Measurements from ENCODE around the gene CASK.
"Not testable (repeated sequence)": the region's sequence is repeated elsewhere in the genome, so short reads cannot be mapped to it uniquely, and the experiment has no call there.

Gene CASK

GRCh38 chrX:41553688-41554087, 369.7 kb downstream of the CASK start:
- DNase-seq = no peak

- DNase-seq = no peak
These were observed 374.9 kb downstream of the CASK start for GRCh38 chrX:41548411-41548810.

GRCh38 chrX:41543668-41544067, 379.7 kb downstream of the CASK start:
- no peak for DNase-seq

GRCh38 chrX:41543025-41543424, 380.3 kb downstream of the CASK start:
- DNase-seq = no peak

- DNase-seq = no peak
These were observed 380.8 kb downstream of the CASK start for GRCh38 chrX:41542536-41542935.

- no peak for DNase-seq
These were observed 381.2 kb downstream of the CASK start for GRCh38 chrX:41542135-41542534.

GRCh38 chrX:41541386-41541785, 382.0 kb downstream of the CASK start:
- DNase-seq = no peak

GRCh38 chrX:41538707-41539106, 384.6 kb downstream of the CASK start:
- DNase-seq = no peak

- no peak for DNase-seq
These were observed 393.3 kb downstream of the CASK start for GRCh38 chrX:41530085-41530484.

- no peak for DNase-seq
These were observed 394.1 kb downstream of the CASK start for GRCh38 chrX:41529221-41529620.

GRCh38 chrX:41528784-41529183, 394.6 kb downstream of the CASK start:
- no peak for DNase-seq

- DNase-seq = no peak
These were observed 396.4 kb downstream of the CASK start for GRCh38 chrX:41526925-41527324.

GRCh38 chrX:41526271-41526670, 397.1 kb downstream of the CASK start:
- DNase-seq = no peak

GRCh38 chrX:41522671-41523070, 400.7 kb downstream of the CASK start:
- no peak for DNase-seq

- DNase-seq = no peak
These were observed 401.3 kb downstream of the CASK start for GRCh38 chrX:41522081-41522480.

- DNase-seq = no peak
These were observed 403.9 kb downstream of the CASK start for GRCh38 chrX:41519468-41519867.

- no peak for DNase-seq
These were observed 404.5 kb downstream of the CASK start for GRCh38 chrX:41518841-41519220.

GRCh38 chrX:41518127-41518840, 405.1 kb downstream of the CASK start:
- DNase-seq = no peak

GRCh38 chrX:41516999-41517765, 406.2 kb downstream of the CASK start:
- no peak for DNase-seq

GRCh38 chrX:41516456-41516855, 406.9 kb downstream of the CASK start:
- no peak for DNase-seq

GRCh38 chrX:41515376-41515775, 408.0 kb downstream of the CASK start:
- no peak for DNase-seq

- no peak for DNase-seq
These were observed 409.2 kb downstream of the CASK start for GRCh38 chrX:41514179-41514578.

GRCh38 chrX:41512853-41513252, 410.5 kb downstream of the CASK start:
- not testable (repeated sequence) for DNase-seq

GRCh38 chrX:41512394-41512793, 411.0 kb downstream of the CASK start:
- no peak for DNase-seq

GRCh38 chrX:41507919-41508318, 415.4 kb downstream of the CASK start:
- no peak for DNase-seq
